HG03575 (cell line): ENCODE measurements around the gene B4GALNT4.
"Not testable (repeated sequence)": the region's sequence is repeated elsewhere in the genome, so short reads cannot be mapped to it uniquely, and the experiment has no call there.

Experiments
- ATAC-seq: cut with Tn5 transposase; IDR thresholded peaks from one replicate; pipeline ENCODE4 v1.9.1; 2021; ENCODE audit not compliant: unreplicated experiment, insufficient number of reproducible peaks, low FRiP score; ENCODE audit errors: extremely low read depth

B4GALNT4 gene

GRCh38 chr11:413120-414081 lies 44.1 kb downstream of the B4GALNT4 start:
- ATAC-seq, result no peak

DNA sequence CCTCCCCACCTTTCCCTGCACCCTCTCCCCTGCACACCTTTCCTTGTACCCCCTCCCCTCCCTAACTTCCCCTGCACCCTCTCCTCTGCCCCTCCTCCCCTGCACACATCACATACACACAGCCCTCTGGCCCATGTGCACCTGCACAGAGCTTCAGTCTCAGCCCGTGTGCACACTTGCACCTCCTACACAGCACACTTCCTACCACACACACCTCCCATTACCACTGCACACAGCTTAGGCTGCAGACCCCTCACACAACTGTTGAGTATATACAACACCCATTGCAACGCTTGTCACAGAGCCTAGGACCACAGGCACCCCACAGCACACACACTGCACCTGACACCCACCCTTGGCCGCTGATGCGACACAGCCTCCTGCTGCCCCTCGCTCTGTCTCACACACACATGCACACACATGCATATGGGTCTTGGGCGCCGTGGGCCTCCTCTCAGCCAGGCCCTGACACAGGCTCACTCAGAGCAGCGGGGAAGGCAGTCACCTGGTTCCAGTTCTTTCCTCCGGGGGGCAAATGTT lies 45.1 kb downstream of the B4GALNT4 start:
- no peak for ATAC-seq

DNA sequence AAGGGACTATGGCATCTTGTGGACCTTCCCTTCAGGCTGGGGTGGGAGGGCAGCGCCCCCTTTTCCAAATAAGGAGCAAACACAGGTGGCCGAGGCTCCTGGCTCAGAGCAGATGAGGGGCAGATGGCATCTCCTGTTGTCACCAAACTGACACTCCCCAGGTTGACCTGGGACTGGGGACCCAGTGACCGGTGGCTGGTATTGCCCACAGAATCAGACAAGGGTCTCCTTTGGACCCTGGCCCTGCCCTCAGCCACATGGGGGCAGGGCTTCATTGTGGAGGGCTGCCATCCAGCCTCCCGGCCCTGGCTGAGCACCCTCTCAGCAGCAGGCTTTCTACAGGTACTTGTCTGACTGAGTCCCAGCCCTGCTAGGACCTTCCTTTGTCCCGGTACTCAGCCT lies 46.3 kb downstream of the B4GALNT4 start:
- ATAC-seq, result no peak

- ATAC-seq, result no peak
Measured at GRCh38 chr11:416051-416756, 46.9 kb downstream of the B4GALNT4 start.

DNA sequence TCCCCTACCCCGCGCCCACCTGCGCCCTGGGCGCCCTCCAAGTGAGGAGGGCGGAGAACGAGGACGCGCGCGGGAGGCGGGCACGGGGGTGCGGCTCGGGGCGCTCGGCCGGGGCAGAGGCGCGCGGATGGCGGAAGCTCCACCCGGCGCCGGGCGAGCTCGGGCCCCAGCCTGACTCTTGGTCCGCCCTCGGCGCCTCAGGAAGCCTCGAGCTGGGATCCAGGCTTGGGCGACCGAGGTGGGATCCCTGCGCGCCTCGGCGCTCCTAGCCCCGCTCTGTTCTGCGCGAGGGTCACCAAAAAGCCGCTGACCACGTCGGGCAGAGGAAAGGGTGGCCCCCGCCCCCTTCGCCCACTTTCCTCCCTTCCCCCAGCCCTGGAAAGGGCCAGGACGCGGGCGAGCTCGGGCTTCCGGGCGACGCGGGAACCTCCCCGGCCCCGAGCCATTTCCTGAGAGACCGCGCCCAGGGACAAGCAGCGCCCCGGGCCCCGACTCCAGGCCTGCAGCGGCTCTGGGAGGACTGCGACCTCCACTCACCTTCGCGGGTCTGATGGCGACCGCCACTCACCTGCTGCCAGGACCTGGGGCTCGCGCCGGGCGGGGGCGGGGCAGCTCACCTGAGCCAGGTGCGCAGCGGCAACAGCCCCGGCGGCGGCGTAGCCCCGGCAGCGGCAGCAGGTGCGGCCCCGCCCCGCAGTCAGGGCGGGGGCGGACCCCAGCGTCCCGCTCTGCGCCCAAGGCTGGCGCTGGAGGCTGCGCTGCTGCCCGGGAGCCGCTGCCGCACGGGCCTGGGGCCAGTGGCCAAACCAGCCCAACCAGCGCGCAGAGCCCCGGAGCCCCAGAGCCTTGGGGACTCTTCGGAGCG lies 47.7 kb downstream of the B4GALNT4 start:
- ATAC-seq, result no peak

DNA sequence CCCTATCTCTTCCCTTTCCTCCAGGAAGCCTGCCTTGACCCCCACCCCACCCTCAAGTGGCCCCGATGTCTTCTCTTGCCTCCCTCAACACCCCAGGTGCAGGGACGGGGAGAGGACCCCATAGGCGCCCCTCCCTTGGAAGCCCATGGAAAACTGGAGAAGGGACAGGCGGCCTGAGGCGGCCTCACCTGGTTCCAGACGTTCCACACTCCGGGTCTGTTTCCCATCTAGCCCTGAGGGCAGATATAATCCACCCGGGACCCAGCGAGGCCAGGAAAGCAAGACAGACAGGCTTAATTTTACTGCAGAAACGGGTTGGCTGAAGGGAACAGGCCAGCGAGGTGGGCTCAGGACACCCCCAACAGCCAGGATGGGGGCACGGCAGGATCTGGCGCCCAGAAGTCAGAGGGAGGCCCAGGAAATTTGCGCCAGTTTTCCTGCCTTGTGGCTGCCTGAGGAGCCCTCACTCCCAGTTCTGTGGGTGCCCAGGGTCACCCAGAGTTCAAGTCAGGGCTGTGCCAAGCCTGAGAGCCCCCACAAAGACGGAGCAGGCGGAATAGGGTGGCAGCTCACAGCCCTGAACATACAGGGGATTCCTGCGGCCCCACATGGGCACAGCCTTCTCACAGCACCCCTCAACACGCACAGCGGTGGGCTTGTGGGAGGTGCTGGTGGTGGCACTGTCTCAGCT lies 48.5 kb downstream of the B4GALNT4 start:
- ATAC-seq, result no peak

- ATAC-seq, result no peak
Measured at GRCh38 chr11:418343-419247, 49.3 kb downstream of the B4GALNT4 start.

DNA sequence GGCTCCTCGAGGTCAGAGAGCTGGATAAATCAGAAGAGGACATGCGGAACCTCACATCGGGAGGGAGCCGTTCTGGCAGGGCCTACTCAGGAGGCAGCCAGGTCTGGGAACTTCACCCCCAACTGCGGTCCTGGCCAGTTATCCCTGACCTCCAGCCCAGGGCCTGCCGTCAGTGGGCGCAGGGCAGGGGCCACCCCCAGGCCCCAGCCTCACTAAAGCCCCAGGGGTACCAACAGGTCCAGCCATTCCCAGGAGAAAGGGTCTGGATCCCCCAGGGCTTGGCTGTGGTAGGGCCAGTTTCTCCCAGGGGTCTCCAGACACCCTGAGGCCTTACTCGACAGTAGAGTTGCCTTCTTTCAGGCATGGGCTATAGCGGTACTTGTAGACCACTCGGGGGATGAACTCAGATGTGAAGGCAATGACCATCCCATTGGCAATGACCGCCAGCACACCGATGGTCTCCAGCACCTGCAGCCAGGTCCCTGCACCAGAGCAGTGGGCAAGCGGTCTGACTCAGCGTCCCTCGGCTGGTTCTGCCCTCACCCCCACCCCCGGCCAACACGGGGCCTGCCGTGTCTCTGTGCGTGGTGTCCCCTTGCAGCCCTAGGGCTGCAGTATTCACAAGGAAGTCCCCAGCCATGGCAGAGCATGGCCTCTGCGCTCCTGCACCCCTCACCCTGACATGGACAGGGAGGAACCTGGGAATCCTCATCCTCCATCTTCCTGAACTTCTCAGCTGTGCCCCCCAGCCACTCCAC lies 50.1 kb downstream of the B4GALNT4 start:
- no peak for ATAC-seq

GRCh38 chr11:420054-420910 lies 51.0 kb downstream of the B4GALNT4 start:
- ATAC-seq, result no peak

GRCh38 chr11:420911-421321 lies 51.6 kb downstream of the B4GALNT4 start:
- ATAC-seq, result no peak

- no peak for ATAC-seq
Measured at GRCh38 chr11:422249-422656, 53.0 kb downstream of the B4GALNT4 start.

DNA sequence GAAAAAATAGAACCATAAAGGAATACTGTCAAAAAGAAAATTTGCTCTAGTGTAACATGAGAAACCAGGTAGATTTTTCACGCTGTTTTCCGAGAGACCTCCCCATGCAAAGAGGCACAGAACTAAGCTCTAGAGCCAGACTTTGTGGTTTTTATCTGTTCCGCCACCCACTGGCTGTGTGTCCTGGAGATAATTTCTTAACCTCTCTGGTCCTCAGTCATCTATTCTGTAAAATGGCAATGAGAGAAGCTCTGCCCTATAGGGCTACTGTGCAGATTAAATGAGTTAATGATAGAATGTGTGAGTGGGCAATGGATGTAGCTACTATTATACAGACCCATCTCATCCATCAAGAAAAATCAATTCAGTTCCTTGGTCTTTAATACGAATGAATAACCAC lies 54.9 kb downstream of the B4GALNT4 start:
- ATAC-seq, result no peak

DNA sequence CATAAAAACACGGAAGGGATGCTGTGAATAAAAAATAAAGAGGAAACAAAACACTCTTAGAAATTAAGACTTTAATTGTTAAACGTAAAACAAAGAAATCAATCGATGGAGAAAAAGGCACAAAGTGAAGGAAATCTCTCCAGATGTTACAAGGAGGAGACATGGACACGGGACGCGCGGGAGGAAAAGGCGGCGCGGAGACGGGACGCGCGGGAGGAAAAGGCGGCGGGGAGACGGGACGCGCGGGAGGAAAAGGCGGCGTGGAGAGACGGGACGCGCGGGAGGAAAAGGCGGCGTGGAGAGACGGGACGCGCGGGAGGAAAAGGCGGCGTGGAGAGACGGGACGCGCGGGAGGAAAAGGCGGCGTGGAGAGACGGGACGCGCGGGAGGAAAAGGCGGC lies 55.5 kb downstream of the B4GALNT4 start:
- not testable (repeated sequence) for ATAC-seq

- no peak for ATAC-seq
Measured at GRCh38 chr11:425301-425700, 56.0 kb downstream of the B4GALNT4 start.

GRCh38 chr11:426851-427250 lies 57.6 kb downstream of the B4GALNT4 start:
- no peak for ATAC-seq

GRCh38 chr11:428295-428694 lies 59.0 kb downstream of the B4GALNT4 start:
- ATAC-seq, result no peak
